Measurements from ENCODE around the gene HHEX.

DNA sequence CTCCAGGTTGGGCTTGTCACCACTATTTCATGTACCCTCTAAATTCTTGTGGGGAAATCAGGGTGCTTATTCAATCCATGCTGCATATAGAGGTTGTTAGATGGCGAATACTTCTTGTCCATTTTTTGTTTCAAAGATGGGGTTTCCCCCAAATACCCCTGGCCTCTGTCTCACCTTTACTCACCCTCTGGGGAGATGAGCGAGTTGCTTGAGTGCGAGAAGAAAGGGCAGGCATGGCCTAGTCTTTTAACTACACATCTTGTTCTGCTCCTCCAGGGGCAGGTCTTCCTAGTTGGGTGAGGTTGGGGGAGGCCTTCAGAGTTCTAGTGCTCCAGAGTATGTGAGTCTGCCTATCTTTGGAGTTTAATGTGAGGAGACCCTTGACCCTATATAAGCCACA, 46.2 kb downstream of the HHEX start:
- TF ChIP-seq REST (IDR thresholded peaks at IDR 0.05; ENCODE audit: borderline replicate concordance) (no peak), CTCF (IDR thresholded peaks at IDR 0.05; ENCODE audit: poor library complexity, severe bottlenecking) (no peak), SMC3 (conservative IDR thresholded peaks at IDR 0.05; ENCODE audit: poor library complexity) (no peak), EZH2 (IDR thresholded peaks at IDR 0.05; ENCODE audit: borderline replicate concordance, insufficient read depth, low read length, poor library complexity, severe bottlenecking) (no peak), MXI1 (conservative IDR thresholded peaks at IDR 0.05; ENCODE audit: poor library complexity, severe bottlenecking) (no peak), EP300 (conservative IDR thresholded peaks at IDR 0.05; ENCODE audit: poor library complexity, severe bottlenecking) (no peak), RAD21 (conservative IDR thresholded peaks at IDR 0.05) (no peak)
